HepG2 (cell line): ENCODE data around the gene DNAJC13. TPM values are rescaled to one million over a fixed set of nuclear protein-coding genes. Genes with fewer than 3 reads are reported as not detected.

Experiments
- ARID2 ChIP-seq: sonication (generic); formaldehyde crosslinking; IDR thresholded peaks from 2 replicates; pipeline ENCODE4 v1.8.1; 2022; ENCODE audit warnings: mild to moderate bottlenecking, missing genetic modification reagents, borderline replicate concordance
- ETV5 ChIP-seq: IDR thresholded peaks from 2 replicates; pipeline ENCODE4 v1.6.1; 2018; ENCODE audit warnings: missing biosample characterization, missing genetic modification reagents, inconsistent platforms, borderline replicate concordance
- HOXA5 ChIP-seq: sonication (generic); formaldehyde crosslinking; IDR thresholded peaks from 2 replicates; pipeline ENCODE4 v1.4.0; 2020; ENCODE audit warnings: missing genetic modification reagents
- IRF9 ChIP-seq: sonication (generic); formaldehyde crosslinking; IDR thresholded peaks from 2 replicates; pipeline ENCODE4 v1.8.0; 2022; ENCODE audit warnings: missing genetic modification reagents, mild to moderate bottlenecking, borderline replicate concordance
- KDM1A ChIP-seq: IDR thresholded peaks from 2 replicates; pipeline ENCODE4 v1.6.1; 2016; ENCODE audit warnings: missing compliant biosample characterization
- PRPF4 ChIP-seq: fragments of 200-400 bp; formaldehyde crosslinking; IDR thresholded peaks from 2 replicates; pipeline ENCODE4 v1.6.1; 2016; ENCODE audit warnings: low read length, low read depth; ENCODE audit not compliant: poor library complexity, severe bottlenecking
- RAD51 ChIP-seq: fragments of 450-650 bp; IDR thresholded peaks from 2 replicates; pipeline ENCODE4 v1.6.1; 2016; ENCODE audit warnings: borderline replicate concordance
- RARA ChIP-seq: IDR thresholded peaks from 2 replicates; pipeline ENCODE4 v1.6.1; 2016; ENCODE audit warnings: missing genetic modification reagents, missing compliant biosample characterization
- RARG ChIP-seq: sonication (generic); formaldehyde crosslinking; IDR thresholded peaks from 2 replicates; pipeline ENCODE4 v1.4.0; 2020; ENCODE audit warnings: low read depth, mild to moderate bottlenecking, missing genetic modification reagents
- RBAK ChIP-seq: sonication (generic); formaldehyde crosslinking; IDR thresholded peaks from 2 replicates; pipeline ENCODE4 v1.5.1; 2020; ENCODE audit warnings: mild to moderate bottlenecking, missing genetic modification reagents
- REST ChIP-seq, 2 experiments: IDR thresholded peaks; 2 replicates each; pipeline ENCODE4 v1.6.1; 2011 to 2012; ENCODE audit warnings: low read length in 2 of 2, borderline replicate concordance in 1 of 2, low read depth in 1 of 2, mild to moderate bottlenecking in 1 of 2, moderate library complexity in 1 of 2
- ZNF407 ChIP-seq: sonication (generic); formaldehyde crosslinking; IDR thresholded peaks from one replicate; pipeline ENCODE4 v1.5.1; 2020; ENCODE audit warnings: mild to moderate bottlenecking, missing genetic modification reagents; ENCODE audit errors: not compliant biosample characterization
- ZNF562 ChIP-seq: sonication (generic); formaldehyde crosslinking; IDR thresholded peaks from 2 replicates; pipeline ENCODE4 v1.8.0; 2022; ENCODE audit warnings: missing genetic modification reagents, borderline replicate concordance
- polyA plus RNA-seq, 8 experiments: library from polyadenylated mRNA; depleted of rRNA in 3 of 8; stranded (reverse) in 7 of 8; unstranded in 1 of 8; fragments of >200 nt; fragmentation: Illumina TruSeq in 4 of 8; extraction: Trizol in 4 of 8; gene quantifications; 2 replicates each; pipeline versions ENCODE4 v1.2.1 to v1.2.3, GENCODE V29; 2011 to 2016; ENCODE audit warnings: low read depth in 4 of 8, missing spikeins in 1 of 8, mixed read lengths in 1 of 8; ENCODE audit not compliant: insufficient read depth in 1 of 8
- total RNA-seq, 5 experiments: library from RNA; depleted of rRNA; stranded (reverse); fragments of >200 nt; fragmentation: Illumina TruSeq; extraction: Trizol; gene quantifications; 2 replicates each; pipeline ENCODE4 v1.2.3, GENCODE V29; 2016; ENCODE audit warnings: low read depth in 1 of 5
- TF ChIP-seq, protein P1 (sequence below): IDR thresholded peaks from 2 replicates; pipeline ENCODE4 v1.6.1; 2016; ENCODE audit warnings: missing compliant biosample characterization, missing genetic modification reagents, borderline replicate concordance

DNAJC13 gene
- total and polyA plus RNA-seq, 2 of the 13 experiments (the other 11 are each of a cell fraction or from before 2014, with no cell fraction given), result 9.1 to 26.2 TPM

- TF ChIP-seq REST (IDR thresholded peaks at IDR 0.05; ENCODE audit: borderline replicate concordance in 1 of 2, low read depth in 1 of 2, low read length in 2 of 2) (no peak; a peak in 1 of 4 replicates), ZNF562 (CRISPR knock-in tag) (no peak), RARG (no peak), ZNF407 (CRISPR knock-in tag) (no peak), IRF9 (CRISPR knock-in tag) (no peak), RAD51 (peak; percentile 94), RARA (CRISPR knock-in tag) (no peak), ARID2 (CRISPR knock-in tag) (no peak), PRPF4 (no peak), HOXA5 (CRISPR knock-in tag) (peak; percentile 73; the same call in 1 of the 2 replicates), RBAK (CRISPR knock-in tag) (no peak), ETV5 (no peak; the same call in 1 of the 2 replicates), KDM1A (CRISPR knock-in tag) (no peak)
- TF ChIP-seq, protein P1, sequence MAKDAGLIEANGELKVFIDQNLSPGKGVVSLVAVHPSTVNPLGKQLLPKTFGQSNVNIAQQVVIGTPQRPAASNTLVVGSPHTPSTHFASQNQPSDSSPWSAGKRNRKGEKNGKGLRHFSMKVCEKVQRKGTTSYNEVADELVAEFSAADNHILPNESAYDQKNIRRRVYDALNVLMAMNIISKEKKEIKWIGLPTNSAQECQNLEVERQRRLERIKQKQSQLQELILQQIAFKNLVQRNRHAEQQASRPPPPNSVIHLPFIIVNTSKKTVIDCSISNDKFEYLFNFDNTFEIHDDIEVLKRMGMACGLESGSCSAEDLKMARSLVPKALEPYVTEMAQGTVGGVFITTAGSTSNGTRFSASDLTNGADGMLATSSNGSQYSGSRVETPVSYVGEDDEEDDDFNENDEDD (CRISPR knock-in tag), result no peak
Measured at GRCh38 chr3:132416807-132417694, at the start of gene DNAJC13 (continued).
